HepG2 (cell line): ENCODE measurements around the gene CLDN15. TPM values are rescaled to one million over a fixed set of nuclear protein-coding genes. Genes with fewer than 3 reads are reported as not detected.

ENCODE experiments used
- AKAP8 ChIP-seq: sonication (generic); formaldehyde crosslinking; IDR thresholded peaks from 2 replicates; pipeline ENCODE4 v1.5.1; 2020; ENCODE audit warnings: mild to moderate bottlenecking, missing genetic modification reagents
- ATF7-NPFF ChIP-seq: sonication (generic); formaldehyde crosslinking; IDR thresholded peaks from 2 replicates; pipeline ENCODE4 v1.8.1; 2023; ENCODE audit warnings: mild to moderate bottlenecking, low read depth, missing genetic modification reagents, moderate library complexity
- ETV6 ChIP-seq: sonication (generic); formaldehyde crosslinking; conservative IDR thresholded peaks from 2 replicates; pipeline ENCODE4 v1.4.0; 2020; ENCODE audit warnings: missing genetic modification reagents
- HES4 ChIP-seq: sonication (generic); formaldehyde crosslinking; IDR thresholded peaks from 2 replicates; pipeline ENCODE4 v1.9.0; 2021; ENCODE audit warnings: mild to moderate bottlenecking, missing genetic modification reagents, borderline replicate concordance
- KLF11 ChIP-seq: IDR thresholded peaks from 2 replicates; pipeline ENCODE4 v1.6.1; 2016; ENCODE audit warnings: missing compliant biosample characterization
- MAF1 ChIP-seq: sonication (generic); formaldehyde crosslinking; IDR thresholded peaks from 2 replicates; pipeline ENCODE4 v1.5.0; 2020; ENCODE audit warnings: missing genetic modification reagents, borderline replicate concordance
- RFXAP ChIP-seq: sonication (generic); formaldehyde crosslinking; IDR thresholded peaks from 2 replicates; pipeline ENCODE4 v1.4.0; 2020; ENCODE audit warnings: missing genetic modification reagents, borderline replicate concordance
- RXRB ChIP-seq: IDR thresholded peaks from 2 replicates; pipeline ENCODE4 v1.6.1; 2016; ENCODE audit warnings: borderline replicate concordance, missing genetic modification reagents, missing compliant biosample characterization
- SALL1 ChIP-seq: sonication (generic); formaldehyde crosslinking; IDR thresholded peaks from 2 replicates; pipeline ENCODE4 v1.8.0; 2022; ENCODE audit warnings: mild to moderate bottlenecking, missing genetic modification reagents
- SNAI1 ChIP-seq: sonication (generic); formaldehyde crosslinking; IDR thresholded peaks from 2 replicates; pipeline ENCODE4 v1.5.0; 2020; ENCODE audit warnings: mild to moderate bottlenecking, missing genetic modification reagents, borderline replicate concordance
- ZFP1 ChIP-seq: IDR thresholded peaks from 2 replicates; pipeline ENCODE4 v1.6.1; 2016
- ZNF549 ChIP-seq: sonication (generic); formaldehyde crosslinking; IDR thresholded peaks from 2 replicates; pipeline ENCODE4 v1.5.0; 2020; ENCODE audit warnings: missing genetic modification reagents
- ZNF563 ChIP-seq: sonication (generic); formaldehyde crosslinking; IDR thresholded peaks from 2 replicates; pipeline ENCODE4 v1.8.0; 2022; ENCODE audit warnings: mild to moderate bottlenecking, moderate library complexity, missing genetic modification reagents
- ZNF670 ChIP-seq: sonication (generic); formaldehyde crosslinking; IDR thresholded peaks from 2 replicates; pipeline ENCODE4 v1.8.0; 2022; ENCODE audit warnings: mild to moderate bottlenecking, missing genetic modification reagents, borderline replicate concordance
- ZNF790 ChIP-seq: sonication (generic); formaldehyde crosslinking; IDR thresholded peaks from 2 replicates; pipeline ENCODE4 v1.8.0; 2022; ENCODE audit warnings: missing genetic modification reagents, mild to moderate bottlenecking, borderline replicate concordance
- polyA plus RNA-seq, 8 experiments: library from polyadenylated mRNA; depleted of rRNA in 3 of 8; stranded (reverse) in 7 of 8; unstranded in 1 of 8; fragments of >200 nt; fragmentation: Illumina TruSeq in 4 of 8; extraction: Trizol in 4 of 8; gene quantifications; 2 replicates each; pipeline versions ENCODE4 v1.2.1 to v1.2.3, GENCODE V29; 2011 to 2016; ENCODE audit warnings: low read depth in 4 of 8, missing spikeins in 1 of 8, mixed read lengths in 1 of 8; ENCODE audit not compliant: insufficient read depth in 1 of 8
- total RNA-seq, 5 experiments: library from RNA; depleted of rRNA; stranded (reverse); fragments of >200 nt; fragmentation: Illumina TruSeq; extraction: Trizol; gene quantifications; 2 replicates each; pipeline ENCODE4 v1.2.3, GENCODE V29; 2016; ENCODE audit warnings: low read depth in 1 of 5
- TF ChIP-seq, protein P1 (sequence below): sonication (generic); formaldehyde crosslinking; IDR thresholded peaks from 2 replicates; pipeline ENCODE4 v1.8.1; 2022; ENCODE audit warnings: low read depth, mild to moderate bottlenecking, missing genetic modification reagents
- TF ChIP-seq, protein P2 (sequence below): sonication (generic); formaldehyde crosslinking; IDR thresholded peaks from 2 replicates; pipeline ENCODE4 v1.5.0; 2020; ENCODE audit warnings: mild to moderate bottlenecking, missing genetic modification reagents
- TF ChIP-seq, protein P3 (sequence below): sonication (generic); formaldehyde crosslinking; IDR thresholded peaks from 2 replicates; pipeline ENCODE4 v1.4.0; 2020; ENCODE audit warnings: missing genetic modification reagents, borderline replicate concordance

CLDN15 gene
- total and polyA plus RNA-seq, 2 of the 13 experiments (the other 11 are each of a cell fraction or from before 2014, with no cell fraction given), result 7.1 to 17.8 TPM

DNA sequence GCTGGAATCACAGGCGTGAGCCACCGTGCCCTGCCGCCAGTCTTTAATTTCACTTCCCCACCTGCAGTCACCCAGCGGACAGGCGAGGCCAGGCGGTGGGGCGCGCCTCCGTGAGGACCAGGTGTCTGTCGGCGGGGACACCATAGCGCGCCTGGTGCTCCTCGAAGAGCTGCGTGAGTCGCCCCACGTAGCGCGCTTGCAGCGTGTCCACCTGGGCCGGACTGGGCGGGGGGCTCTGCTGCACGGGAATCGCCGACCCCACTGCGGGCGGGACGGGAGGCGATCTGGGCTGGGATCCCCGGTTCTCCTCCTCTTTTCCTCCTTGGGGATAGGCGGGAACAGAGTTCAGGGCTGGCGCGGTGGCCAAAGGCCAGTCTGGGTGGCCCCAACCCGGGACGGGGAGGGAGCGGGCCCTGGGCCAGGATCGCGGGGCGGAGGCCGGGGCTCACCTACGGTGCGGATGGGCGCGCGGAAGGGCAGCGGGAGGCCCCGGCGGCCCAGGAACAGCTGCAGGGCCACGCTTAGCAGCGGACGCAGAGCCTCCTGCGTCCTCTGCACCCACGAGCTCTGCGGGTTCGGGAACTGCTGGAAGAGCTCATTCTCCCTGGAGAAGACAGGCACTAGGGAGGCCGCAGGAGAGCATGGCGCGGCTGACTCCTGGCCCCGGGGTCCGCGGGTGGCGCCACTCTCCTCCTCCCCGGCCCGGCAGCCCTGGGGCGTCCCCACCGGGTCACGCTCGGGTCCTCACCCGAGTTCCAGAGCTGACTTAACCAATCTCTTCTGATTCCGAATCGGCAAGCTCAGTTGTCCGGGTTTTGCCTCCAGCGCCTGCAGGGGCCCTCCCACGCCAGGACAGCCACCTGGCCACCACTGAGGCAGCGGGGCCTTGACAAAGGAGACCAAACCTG is 35.7 kb downstream of the CLDN15 start (continued):
- TF ChIP-seq, protein P1, sequence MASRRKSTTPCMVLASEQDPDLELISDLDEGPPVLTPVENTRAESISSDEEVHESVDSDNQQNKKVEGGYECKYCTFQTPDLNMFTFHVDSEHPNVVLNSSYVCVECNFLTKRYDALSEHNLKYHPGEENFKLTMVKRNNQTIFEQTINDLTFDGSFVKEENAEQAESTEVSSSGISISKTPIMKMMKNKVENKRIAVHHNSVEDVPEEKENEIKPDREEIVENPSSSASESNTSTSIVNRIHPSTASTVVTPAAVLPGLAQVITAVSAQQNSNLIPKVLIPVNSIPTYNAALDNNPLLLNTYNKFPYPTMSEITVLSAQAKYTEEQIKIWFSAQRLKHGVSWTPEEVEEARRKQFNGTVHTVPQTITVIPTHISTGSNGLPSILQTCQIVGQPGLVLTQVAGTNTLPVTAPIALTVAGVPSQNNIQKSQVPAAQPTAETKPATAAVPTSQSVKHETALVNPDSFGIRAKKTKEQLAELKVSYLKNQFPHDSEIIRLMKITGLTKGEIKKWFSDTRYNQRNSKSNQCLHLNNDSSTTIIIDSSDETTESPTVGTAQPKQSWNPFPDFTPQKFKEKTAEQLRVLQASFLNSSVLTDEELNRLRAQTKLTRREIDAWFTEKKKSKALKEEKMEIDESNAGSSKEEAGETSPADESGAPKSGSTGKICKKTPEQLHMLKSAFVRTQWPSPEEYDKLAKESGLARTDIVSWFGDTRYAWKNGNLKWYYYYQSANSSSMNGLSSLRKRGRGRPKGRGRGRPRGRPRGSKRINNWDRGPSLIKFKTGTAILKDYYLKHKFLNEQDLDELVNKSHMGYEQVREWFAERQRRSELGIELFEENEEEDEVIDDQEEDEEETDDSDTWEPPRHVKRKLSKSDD, result peak; percentile 47; the same call in 1 of the 2 replicates
- peak; percentile 25; the same call in 1 of the 2 replicates for TF ChIP-seq AKAP8
- TF ChIP-seq ZNF790 (CRISPR knock-in tag), result peak; percentile 74; the same call in 1 of the 2 replicates
- peak; percentile 14; the same call in 1 of the 2 replicates for TF ChIP-seq SALL1
- TF ChIP-seq ETV6, result no peak
- TF ChIP-seq ZFP1 (CRISPR knock-in tag), result no peak
- TF ChIP-seq ZNF563 (CRISPR knock-in tag), result peak; percentile 74; the same call in 1 of the 2 replicates
- no peak for TF ChIP-seq RXRB (CRISPR knock-in tag)
- 0 out of 2 replicates have a peak, but pooled peaks have one; percentile 13 for TF ChIP-seq ZNF670 (CRISPR knock-in tag)
- 0 out of 2 replicates have a peak, but pooled peaks have one; percentile 59 for TF ChIP-seq SNAI1 (CRISPR knock-in tag)
- peak; percentile 60 for TF ChIP-seq ATF7-NPFF (CRISPR knock-in tag)
- no peak for TF ChIP-seq KLF11 (CRISPR knock-in tag)
- TF ChIP-seq MAF1, result no peak
- TF ChIP-seq ZNF549 (CRISPR knock-in tag), result no peak
- TF ChIP-seq HES4 (CRISPR knock-in tag), result peak; percentile 88; the same call in 1 of the 2 replicates
- TF ChIP-seq, protein P2, sequence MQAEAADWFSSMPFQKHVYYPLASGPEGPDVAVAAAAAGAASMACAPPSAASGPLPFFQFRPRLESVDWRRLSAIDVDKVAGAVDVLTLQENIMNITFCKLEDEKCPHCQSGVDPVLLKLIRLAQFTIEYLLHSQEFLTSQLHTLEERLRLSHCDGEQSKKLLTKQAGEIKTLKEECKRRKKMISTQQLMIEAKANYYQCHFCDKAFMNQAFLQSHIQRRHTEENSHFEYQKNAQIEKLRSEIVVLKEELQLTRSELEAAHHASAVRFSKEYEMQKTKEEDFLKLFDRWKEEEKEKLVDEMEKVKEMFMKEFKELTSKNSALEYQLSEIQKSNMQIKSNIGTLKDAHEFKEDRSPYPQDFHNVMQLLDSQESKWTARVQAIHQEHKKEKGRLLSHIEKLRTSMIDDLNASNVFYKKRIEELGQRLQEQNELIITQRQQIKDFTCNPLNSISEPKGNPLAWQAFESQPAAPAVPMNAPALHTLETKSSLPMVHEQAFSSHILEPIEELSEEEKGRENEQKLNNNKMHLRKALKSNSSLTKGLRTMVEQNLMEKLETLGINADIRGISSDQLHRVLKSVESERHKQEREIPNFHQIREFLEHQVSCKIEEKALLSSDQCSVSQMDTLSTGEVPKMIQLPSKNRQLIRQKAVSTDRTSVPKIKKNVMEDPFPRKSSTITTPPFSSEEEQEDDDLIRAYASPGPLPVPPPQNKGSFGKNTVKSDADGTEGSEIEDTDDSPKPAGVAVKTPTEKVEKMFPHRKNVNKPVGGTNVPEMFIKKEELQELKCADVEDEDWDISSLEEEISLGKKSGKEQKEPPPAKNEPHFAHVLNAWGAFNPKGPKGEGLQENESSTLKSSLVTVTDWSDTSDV, result peak; percentile 19
- TF ChIP-seq, protein P3, sequence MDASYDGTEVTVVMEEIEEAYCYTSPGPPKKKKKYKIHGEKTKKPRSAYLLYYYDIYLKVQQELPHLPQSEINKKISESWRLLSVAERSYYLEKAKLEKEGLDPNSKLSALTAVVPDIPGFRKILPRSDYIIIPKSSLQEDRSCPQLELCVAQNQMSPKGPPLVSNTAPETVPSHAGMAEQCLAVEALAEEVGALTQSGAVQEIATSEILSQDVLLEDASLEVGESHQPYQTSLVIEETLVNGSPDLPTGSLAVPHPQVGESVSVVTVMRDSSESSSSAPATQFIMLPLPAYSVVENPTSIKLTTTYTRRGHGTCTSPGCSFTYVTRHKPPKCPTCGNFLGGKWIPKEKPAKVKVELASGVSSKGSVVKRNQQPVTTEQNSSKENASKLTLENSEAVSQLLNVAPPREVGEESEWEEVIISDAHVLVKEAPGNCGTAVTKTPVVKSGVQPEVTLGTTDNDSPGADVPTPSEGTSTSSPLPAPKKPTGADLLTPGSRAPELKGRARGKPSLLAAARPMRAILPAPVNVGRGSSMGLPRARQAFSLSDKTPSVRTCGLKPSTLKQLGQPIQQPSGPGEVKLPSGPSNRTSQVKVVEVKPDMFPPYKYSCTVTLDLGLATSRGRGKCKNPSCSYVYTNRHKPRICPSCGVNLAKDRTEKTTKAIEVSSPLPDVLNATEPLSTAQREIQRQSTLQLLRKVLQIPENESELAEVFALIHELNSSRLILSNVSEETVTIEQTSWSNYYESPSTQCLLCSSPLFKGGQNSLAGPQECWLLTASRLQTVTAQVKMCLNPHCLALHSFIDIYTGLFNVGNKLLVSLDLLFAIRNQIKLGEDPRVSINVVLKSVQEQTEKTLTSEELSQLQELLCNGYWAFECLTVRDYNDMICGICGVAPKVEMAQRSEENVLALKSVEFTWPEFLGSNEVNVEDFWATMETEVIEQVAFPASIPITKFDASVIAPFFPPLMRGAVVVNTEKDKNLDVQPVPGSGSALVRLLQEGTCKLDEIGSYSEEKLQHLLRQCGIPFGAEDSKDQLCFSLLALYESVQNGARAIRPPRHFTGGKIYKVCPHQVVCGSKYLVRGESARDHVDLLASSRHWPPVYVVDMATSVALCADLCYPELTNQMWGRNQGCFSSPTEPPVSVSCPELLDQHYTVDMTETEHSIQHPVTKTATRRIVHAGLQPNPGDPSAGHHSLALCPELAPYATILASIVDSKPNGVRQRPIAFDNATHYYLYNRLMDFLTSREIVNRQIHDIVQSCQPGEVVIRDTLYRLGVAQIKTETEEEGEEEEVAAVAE (CRISPR knock-in tag), result no peak
- peak; percentile 15; the same call in 1 of the 2 replicates for TF ChIP-seq RFXAP
